GM21390 (cell line): Measurements from ENCODE around the gene TIGD3.

Experiments
- ATAC-seq: cut with Tn5 transposase; IDR thresholded peaks from one replicate; pipeline ENCODE4 v1.9.1; 2021; ENCODE audit not compliant: unreplicated experiment

TIGD3 gene

DNA sequence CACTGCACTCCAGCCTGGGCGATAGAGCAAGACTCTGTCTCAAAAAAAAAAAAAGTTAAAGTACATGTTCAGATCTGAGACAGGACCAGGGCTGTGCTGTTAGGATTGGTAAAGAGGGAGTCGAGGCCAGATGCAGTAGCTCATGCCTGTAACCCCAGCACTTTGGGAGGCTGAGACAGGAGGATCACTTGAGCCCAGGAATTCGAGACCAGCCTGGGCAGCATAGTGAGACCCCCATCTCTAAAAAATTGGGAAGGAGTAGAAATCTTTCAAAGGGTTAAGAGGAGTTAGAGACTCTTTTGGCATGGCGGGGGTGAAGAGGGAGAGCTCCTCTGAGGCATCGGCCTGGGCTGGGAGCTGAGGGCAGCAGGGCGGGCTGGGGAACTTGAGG, 16.1 kb downstream of the TIGD3 start:
- no peak for ATAC-seq

DNA sequence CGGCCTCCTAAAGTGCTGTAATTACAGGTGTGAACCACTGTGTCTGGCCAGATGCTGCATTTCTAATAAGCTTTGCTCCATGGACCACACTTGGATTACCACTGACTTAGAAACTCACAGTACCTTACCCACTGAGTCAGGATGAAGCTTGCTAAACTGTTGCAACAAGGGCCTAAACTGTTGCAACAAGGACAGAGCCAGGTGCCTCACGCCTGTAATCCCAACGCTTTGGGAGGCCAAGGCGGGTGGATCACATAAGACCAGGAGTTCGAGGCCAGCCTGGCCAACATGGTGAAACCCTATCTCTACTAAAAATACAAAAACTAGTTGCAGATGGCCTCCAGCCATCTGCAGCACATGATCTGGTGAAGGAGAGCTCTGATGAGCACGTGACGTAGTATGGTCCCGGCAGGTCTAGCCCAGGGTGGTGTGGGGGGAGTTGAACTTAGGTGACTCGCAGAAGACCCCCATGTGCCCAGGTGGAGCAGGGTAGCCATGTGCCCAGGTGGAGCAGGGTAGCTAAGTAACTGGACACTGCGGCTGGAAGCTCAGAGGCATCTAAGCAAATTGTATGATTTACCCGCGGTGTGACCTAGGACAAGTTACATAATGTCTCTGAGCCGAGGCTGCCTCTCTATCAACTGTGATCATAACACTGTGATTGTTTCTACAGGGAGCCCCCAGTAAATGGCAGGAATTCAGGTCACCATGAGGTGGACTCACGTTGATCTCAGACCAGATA, 19.5 kb downstream of the TIGD3 start:
- no peak for ATAC-seq

DNA sequence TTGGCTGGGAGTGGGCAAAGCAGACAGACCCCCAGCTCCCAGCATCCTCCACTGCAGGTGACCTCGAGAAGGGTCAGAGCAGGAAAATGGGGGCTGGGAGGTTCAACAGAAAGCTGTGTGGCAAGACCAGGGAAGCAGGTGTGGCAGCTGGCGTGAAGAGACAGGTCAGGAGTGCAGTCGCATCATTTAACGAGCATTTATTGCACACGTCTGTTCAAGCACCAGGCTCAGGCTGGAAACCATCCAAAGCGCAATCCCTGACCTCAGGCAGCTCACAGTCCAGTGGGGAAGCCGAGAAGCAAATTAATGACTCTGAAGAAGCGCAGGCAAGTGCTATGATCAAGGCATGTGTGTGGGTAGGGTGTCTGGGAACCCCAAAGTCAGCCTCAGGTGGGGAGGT, 20.5 kb downstream of the TIGD3 start:
- ATAC-seq = no peak

DNA sequence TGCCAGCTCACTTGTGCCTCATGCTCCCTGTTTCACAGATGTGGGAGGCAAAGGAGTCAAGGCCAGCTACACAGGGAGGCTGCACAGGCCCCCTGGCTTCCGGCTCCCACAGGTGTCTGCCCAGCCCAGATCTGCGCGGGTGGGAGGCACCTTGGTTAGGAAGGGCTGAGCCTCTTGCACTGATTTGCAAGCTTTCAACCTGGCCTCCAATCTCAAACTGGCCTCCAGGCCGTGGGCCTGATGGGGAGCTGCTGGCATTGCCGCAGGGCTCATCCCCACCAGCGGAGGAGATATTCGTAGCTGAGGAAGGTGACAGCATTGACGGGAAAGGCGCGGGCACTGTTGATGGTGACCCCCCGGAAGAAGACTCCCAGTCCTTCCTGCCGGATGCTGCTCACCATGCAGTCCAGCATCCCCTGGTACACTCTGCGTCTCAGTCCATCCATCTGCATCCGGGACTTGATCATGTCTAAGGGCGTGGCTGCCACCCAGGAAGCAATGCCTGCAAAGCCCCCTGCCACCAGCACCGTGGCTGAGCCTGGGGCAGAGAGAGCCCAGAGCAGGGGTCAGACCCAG, 21.7 kb downstream of the TIGD3 start:
- no peak for ATAC-seq

DNA sequence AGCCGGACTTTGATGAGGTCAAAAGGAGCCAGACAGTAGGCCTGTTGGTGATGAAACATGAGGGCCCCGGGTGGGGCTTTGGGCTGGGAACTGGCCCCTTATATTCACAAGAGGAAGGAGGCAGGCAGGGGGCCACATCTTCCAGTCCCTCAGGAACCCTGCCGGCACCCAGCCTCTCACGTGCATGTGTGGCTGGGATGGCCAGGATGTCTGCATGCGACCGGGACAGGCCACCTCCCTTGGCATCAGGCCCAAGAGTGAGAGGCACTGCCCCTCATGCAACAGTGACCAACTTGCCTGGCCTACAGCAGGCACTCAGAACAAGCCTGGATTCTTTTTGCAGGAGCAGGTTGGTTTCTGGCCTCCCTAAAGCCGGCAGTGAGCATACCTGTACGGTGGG, 22.5 kb downstream of the TIGD3 start:
- no peak for ATAC-seq

DNA sequence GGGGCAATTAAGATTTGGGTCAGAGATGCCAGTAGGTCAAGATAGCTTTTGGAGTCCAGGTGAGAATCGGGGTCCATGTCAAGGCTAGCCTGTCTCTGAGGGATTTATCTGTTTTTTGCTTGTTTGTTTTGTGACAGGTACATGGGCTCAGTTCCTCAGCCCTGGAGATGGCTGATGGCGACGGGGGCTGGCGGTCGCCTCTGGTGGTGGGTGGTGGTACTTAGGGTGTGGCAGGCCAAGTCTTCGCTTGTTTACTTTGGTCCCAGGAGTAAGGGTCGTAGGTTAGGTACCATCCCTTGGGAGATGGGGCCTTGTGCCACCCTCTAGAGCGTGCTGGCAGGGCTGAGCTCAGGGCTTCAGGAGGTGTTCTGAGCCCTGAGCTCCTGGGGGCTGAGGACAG, 23.2 kb downstream of the TIGD3 start:
- no peak for ATAC-seq

DNA sequence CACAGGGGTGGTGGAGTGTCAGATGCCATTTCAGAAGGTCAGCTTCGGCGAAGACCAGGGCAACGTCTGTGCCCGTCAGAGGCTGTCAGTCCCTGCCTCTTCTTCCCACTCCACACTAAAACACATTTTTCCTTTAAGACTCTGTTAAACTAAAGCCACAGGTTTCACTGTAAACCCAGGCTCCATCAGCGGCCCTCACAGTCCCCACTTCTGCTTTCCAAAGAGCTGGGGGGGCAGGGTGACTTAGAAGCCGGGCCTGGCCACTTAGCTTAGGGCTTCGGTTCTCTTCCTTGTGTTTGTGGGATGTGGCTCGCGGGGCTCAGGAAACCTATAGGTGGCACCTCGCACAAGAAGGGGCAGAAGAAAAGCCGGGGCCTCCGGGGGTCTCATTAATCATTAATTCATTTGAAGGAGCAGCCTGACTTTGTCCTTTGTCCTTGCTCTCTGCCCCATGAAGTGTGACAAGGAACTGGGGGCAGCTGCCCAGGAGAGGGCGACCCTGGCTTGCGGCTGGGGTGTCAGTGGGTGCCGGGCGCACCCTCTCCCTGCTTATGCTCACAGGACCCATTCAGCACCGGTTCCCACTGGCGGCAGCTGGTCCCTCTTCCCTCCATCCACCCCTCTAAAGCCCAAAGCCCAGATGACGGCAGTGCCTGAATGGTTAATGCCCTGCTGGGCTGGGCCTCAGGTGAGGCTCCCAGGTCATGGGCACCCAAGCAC, 23.8 kb downstream of the TIGD3 start:
- no peak for ATAC-seq

DNA sequence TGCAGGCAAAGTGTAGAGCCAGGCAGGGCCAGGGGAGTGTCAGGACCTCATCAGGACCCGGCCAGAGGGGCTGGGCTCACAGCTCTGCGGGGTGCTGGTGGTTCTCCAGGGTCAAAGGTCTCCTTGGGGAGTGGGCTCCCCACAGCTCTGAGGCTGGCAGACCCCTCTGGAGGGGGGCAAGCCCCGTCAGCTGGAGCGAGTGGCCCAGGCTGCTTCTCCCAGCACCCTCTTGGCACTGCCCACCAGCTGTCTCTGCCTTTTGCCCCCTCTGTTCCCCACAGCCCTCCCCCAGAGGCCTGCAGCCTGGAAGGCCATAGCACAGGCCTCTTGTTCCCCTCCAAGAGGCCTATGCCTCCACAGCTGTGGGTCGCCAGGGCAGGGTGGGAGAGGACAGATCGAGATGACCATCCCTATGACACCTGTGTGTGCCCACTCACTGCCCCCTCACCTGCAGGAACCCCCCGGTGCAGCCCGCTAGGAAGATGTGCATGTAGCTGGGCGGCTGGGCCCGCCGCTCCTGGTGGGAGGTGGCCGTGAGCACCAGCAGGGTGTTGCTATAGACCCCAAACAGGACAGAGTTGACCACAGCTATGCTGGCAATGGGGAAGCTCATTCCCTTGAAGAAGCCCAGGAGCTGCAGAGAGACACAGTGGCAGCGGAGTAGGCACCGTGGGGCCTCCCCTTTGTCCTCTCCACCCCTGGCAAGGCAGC, 24.5 kb downstream of the TIGD3 start:
- no peak for ATAC-seq

DNA sequence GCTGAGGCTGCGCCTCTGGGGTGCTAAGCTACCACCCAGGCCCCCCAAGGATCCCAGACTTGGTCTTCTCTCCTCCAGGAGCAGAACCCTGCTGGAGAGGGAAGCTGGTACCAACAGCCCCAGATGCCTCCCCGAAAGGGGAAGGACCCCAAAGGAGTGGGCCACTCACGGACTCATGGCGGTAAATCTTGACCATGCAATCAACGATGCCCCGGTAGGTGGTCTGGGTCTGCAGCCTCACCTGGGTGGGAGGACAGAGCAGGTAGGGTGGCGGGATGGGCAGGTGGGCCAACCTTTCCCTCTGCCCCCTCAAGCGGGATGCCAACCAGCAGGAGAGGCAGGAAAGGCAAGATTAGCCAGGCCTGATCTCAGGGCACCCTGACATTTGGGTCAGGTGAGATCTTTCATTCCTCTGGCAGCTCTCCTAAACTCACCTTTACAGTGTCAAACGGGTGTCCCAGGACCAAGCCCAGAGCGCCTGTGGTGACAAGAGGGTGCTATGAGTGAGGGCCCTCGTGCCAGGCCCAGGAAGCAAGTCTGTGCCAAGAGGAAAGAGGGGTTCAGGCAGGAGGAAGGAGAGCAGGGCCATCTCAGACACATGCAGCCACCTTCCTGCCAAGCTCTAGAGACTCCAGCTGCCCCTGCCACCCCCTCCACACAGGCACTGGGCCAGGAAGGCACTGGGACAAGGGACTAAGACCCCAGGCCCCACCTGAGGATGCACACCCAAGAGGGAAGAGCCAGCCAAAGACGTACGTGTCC, 25.3 kb downstream of the TIGD3 start:
- no peak for ATAC-seq

DNA sequence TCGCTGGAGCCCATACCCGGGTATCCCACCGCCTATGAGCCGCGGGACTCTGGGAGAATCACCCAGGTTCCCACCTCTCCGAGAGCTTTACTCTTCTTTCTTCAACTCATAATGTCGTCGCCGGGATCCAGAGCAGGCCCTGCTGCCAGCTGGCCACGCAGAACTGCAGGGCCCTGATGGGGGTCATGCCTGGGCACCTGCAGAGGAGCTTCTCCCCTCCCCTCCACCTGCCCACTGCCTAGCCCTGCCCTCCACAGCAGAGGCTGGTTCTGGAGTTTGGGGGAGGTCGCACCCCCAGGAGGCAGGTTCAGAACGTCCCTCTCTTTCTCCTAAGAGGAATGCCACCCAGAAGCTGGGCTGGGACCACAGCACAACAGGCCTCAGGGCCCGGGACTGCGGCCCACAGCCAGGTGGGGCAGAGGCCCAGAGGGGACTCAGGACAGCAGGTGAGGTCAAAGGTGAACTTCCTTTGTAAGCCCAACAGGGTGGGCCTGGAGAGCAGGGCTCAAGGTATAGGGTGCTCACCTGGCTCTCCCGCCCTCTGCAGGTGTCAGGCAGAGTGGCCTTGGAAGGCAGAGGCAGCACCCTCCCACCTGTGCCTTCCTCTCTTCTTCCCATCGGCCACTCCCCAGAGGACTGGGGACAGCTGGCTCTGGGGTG, 26.0 kb downstream of the TIGD3 start:
- no peak for ATAC-seq

DNA sequence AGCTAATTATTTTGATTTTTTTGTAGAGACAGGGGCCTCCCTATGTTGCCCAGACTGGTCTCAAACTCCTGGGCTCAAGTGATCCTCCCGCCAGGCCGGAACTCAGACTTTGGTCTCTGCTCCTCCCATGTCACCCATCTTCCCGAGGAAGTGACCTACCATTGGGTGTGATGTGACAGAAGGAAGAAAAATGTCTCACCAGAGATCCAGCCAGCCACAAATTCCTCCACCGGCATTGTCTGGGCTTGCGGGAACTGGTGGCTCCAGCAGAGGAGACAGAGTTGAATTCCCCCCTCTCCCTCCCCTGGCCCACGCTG, 27.1 kb downstream of the TIGD3 start:
- ATAC-seq = peak; percentile 14

DNA sequence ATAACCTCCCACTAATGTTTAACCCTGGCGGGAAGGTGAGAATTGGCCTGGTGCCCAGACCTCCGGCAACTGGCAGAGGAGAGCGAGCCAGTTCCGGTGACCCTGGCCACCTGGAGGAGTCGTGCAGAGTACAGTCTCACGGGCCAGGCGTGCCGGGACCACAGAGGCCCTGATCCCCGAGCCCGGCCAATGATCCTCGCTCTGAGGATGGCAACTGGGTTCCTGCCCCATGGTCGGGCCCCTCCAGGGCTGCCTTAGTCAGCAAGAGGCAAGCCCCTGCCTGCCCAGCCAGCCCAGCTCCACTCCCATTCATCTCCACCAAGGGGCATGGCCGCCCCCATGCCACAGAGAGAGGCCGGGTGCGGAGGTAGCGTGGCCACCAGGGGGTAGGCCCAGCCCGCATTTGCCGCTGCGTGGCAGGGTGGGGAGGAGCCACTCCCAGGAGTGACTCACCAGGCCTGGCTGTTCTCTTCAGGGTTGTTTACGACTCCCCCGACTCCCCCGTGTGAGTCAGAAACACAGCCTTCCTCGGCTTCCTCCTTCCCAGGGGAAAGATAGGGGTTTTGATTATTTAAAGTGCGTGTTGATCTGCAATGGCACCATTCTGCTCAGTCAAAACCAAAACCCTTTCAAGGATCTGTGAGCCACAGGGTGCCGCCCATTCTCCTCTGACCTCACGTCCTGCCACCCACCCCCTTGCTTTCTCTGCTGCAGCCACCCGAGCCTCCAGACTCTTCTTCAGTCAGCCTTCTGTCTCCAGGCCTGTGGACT, 27.7 kb downstream of the TIGD3 start, which contains the start of gene SLC25A45:
SLC25A45 (minus strand) TSS at position 614 of the 771 bp plus-strand sequence. CDS start 695 bp downstream, outside the sequence.
- ATAC-seq = peak; percentile 53

DNA sequence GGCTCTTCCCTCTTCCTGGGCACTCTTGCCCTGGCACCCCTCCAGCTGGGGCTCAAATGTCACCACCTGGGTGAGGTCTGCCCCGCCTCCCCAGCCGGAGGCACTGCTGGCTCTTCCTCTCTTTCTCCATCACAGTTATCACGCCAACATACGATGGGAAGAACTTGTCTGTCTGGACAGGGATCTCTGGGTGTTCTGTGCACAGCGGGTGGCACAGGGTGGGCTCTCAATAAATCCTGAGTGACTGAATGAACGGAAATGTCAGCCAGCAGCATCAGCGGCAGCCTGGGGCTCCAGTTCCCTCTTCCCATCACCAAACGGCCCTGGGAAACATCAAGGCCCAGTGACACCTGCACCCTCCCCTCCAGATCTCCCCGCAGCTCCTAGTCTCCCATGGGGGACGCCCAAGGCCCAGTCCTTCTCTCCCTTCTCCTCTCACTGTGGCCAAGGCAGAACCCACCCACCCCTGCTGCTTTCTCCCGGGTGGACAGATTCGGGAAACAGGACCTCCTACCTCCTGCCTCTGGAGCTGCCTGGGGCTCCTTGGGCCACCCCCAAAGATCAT, 28.3 kb downstream of the TIGD3 start:
- no peak for ATAC-seq

DNA sequence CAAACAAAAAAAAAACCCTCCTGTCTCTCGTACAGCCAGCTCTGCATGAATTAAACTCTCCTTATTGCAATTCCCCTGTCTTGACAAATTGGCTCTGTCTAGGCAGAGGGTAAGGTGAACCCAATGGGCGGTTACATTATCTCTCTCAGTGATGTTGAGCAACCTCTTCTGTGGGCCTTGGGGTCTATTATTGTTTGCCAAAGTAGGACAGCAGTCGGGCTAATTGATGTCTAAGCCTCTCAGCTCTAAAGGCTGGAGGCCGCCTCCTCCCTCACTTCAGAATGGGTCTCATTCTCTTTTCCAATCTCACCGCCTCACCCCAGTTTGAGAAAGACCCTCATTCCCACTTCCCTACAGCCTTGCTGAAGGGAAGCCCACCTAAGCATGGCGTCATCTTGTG, 29.2 kb downstream of the TIGD3 start:
- ATAC-seq = no peak

DNA sequence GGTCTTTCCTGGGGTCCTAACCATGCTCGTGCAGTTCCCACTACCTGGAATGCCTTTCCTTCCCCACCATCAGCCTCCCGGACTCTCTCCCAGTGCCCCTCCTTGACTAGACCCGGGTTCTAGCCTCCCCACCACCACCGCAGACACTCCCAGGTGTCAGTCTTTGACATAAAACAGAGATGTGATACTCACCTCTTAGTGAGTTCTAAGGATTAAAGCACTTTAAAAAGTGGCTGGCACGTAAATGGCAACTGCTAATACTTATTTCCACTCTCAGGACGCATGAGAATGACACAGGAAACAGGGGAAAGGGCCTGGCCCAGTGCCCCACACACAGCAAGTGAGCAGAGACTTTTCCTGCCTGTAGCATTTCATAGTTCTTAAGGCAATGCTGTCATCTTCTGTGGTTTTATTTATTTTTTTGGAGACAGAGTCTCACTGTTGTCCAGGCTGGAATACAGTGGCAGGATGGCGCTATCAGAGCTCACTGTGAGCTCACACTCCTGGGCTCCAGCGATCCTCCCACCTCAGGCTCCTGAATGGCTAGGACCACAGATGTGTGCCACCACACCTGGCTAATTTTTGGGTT, 29.8 kb downstream of the TIGD3 start:
- no peak for ATAC-seq

DNA sequence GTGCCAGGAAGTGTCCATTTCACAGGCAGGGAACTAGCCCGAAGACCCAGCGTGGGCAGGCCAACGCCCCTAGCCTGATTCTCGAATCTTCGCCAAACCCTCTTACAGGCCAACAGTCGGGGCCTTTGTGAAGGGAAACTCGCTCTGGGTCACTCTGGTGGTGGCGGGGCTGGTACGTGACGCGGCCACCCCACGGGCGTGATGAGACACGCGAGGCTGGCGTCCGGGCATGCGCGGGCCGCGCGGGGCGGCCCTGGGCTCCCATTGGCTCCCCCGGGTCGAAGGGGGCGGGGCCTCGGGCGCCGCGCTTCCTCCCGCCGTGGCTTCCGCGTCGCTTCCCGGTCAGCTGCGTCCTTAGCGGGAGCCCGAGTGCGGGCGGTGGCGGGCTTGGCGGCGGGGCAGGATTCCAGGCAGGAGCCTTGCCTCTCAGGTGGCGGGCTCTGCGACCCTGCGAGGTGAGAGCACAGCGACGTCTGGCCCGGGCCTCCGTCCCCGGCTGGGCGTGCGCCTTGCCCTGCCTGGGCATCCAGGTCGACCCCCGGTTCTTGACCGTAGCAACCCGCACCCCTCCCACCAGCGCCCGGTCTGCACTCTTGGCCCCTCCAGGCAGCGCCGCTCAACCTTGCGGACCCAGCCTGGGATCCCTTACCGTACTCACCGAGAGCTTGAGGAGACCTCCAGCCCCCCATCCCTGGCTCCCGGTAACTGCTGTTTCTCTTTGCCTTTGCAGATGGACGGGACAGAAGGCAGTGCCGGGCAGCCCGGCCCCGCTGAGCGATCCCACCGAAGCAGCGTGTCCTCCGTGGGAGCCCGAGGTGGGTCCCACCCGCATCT, 32.0 kb downstream of the TIGD3 start, which contains the start of gene FRMD8:
FRMD8 (plus strand) TSS at position 331 of the 834 bp plus-strand sequence; CDS start at position 731, 400 bp downstream.
- ATAC-seq = no peak

DNA sequence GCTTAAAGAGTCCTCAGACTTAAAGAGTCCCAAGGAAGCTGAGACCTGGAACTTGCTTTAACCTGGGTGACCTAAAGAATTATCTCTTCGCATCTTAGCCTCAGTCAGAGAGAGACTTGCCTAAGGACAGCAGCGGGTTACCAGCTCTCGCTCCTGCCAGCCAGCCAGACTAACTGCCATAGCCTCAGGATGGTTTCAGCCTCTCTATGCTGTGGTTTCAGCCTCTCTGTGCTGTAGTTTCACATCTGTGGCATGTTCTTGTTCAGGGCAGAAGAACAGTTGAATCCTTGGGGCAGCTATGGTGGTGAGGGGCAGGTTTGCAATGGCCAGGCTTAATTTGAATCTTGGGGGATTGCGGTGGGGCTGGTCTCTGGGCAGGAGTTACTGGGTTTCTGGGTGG, 34.2 kb downstream of the TIGD3 start:
- ATAC-seq = no peak
